GM18502 (cell line): Measurements from ENCODE around the gene GRIPAP1.
A peak's percentile ranks its signal among the peaks of the same experiment; 100 is the strongest.

ENCODE experiments used
- ATAC-seq: cut with Tn5 transposase; IDR thresholded peaks from one replicate; pipeline ENCODE4 v1.9.1; 2021; ENCODE audit warnings: mild to moderate bottlenecking; ENCODE audit not compliant: unreplicated experiment, poor library complexity

Gene GRIPAP1, protein sequence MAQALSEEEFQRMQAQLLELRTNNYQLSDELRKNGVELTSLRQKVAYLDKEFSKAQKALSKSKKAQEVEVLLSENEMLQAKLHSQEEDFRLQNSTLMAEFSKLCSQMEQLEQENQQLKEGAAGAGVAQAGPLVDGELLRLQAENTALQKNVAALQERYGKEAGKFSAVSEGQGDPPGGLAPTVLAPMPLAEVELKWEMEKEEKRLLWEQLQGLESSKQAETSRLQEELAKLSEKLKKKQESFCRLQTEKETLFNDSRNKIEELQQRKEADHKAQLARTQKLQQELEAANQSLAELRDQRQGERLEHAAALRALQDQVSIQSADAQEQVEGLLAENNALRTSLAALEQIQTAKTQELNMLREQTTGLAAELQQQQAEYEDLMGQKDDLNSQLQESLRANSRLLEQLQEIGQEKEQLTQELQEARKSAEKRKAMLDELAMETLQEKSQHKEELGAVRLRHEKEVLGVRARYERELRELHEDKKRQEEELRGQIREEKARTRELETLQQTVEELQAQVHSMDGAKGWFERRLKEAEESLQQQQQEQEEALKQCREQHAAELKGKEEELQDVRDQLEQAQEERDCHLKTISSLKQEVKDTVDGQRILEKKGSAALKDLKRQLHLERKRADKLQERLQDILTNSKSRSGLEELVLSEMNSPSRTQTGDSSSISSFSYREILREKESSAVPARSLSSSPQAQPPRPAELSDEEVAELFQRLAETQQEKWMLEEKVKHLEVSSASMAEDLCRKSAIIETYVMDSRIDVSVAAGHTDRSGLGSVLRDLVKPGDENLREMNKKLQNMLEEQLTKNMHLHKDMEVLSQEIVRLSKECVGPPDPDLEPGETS

GRCh38 chrX:49002091-49002935 lies at the start of gene GRIPAP1:
GRIPAP1 (minus strand) TSS chrX:49002264; CDS start chrX:49002229, 35 bp downstream.
- peak; percentile 85 for ATAC-seq

DNA sequence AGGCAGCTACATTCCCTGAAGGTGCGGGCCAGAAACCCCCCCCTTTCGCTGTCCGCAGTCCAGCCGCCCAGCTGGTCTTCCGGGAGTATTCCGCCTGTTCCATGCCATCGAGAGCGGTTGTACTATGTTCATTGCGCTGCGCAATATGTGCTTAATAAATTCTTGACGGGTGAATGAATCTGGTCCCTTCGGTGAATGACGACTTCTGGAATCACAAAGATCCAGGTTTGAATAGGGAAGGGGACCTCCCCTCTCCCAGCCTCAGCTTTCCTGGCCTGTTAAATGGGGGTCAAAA lies 41.9 kb upstream of the GRIPAP1 start:
- no peak for ATAC-seq

DNA sequence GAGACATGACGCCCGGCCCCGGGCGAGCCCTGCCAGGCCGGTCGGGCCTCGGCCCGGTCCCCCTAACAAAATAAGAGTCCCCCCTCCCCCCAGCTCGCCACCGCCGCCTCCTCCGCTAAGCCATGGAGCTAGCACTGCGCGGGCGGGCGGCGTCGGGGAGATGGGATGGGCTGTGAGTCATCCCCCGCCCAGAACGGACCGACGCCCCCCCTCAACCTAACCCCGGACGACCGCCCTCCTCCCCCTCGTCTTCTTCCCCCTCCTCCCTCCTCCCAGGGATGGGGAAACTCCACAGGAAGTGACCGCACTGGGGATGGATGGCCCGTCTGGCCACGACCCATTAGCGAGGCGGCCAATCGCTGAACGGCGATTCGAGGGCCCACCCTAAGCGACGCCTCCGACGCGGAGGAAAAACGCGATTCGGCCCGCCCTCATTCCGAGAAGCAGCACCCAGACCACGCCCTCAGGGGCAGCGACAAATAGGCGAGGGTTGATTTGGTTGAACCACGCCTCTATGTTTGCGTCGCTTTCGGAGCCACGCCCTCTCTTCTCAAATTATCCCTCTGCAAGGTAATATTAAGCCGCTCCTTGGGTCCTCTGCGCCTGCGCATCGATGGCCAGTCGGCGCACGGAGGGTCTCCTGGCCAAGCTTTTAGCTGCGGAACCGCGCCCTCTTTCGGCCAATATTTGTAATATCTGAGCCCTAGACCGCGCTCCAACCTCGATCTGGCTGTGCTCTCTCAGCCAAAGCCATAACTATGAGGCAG lies 41.3 kb upstream of the GRIPAP1 start, which contains the start of gene TFE3:
TSS of gene TFE3 (minus strand) at position 138 of the 767 bp plus-strand sequence. CDS start at position 7, 131 bp downstream.
- ATAC-seq, result peak; percentile 86

DNA sequence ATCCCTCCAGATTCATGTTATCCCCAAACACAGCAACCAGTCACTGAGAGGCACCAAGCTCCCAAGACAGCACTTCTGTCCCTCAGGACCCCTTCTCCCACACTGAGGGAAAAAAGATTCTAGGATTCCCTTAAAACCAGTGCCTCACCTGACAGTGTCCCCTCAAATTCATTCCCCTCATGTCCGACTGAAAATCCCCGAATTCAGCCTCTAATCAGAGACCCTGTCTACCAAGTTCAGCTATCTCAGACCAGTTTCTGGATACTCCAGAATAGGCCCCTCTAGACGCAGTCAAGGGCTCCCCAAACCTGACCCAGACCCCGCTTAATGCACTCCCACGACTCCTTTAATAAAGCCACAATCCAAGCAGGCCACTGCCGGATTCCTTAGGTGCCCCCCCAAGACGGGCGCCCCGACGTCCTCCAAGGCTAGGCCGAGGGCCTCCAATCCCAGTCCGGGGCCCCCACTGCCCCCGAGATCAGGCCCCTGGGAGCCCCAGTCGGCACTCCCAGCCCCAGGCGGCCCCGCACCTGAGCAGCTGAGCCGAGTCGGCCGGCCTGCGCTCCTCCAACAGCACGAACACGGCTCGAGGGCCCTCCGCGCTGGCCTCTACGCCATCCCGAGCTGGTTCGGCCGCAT lies 40.6 kb upstream of the GRIPAP1 start:
- no peak for ATAC-seq

DNA sequence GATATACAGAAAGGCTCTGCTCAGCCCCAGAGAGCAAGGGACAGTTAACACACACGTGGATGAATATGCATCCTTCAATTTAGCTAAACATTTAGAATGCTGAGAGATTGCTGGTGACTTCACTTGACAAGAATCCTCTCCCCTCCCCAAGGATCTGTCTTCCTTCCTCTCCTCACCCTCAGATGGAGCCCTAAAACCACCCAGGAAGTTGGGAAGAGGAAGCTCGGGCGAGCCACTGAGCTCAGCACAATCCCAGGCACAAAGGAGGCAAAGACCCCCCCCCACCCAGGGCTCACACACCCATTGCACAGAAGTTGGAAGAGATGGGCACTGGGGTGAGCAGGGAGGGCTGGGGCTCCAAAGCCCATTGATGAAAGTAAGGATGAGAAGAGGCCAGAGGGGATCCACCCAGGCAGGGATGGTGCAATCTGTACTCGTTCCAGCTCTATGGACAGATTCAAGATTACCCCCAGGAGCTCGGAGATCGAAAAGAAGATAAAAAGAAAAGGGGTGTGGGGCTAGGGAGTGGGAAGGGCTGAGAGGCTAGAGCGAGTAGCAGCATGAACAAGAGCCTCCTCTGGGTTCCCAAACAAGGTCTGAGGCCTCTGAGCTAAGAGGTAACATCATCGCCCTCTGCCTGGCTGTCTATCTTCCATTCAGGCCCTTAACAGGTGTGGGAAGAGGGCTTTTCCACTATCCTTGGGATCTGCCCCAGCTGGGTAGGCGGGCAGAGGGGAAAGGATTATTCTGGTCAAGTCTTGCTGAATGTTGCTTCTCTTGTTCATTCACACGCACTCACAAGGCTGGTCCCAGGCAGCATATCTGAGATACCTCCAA lies 39.9 kb upstream of the GRIPAP1 start:
- ATAC-seq, result no peak

DNA sequence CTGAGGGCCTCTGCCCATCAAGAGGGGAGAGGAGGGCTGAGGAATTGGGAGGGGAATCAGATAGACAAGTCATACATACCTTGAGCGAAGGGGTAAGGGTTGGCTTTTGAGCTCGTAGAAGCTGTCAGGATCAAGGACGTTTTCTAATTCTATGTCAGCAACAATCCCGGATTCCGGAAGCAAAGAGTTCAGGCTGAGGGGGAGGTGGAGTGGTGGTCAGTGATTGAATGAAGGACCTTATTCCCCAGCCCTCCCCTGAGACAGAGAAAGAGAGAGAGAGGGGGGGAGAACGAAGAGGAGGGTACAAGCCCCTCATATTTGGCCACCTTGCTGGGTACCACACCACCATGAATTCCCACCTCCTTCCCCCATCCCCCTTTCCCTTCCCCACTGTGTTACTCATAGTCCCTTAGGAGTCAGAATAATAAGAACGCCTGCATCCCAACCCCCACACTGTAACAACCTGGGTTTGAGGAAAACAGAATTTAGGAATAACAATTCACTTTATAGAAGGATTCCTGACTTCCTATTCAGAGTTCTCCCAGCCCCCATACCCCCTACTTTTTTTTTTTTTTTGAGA lies 38.4 kb upstream of the GRIPAP1 start:
- ATAC-seq, result no peak

GRCh38 chrX:49039598-49040375 lies 37.7 kb upstream of the GRIPAP1 start:
- ATAC-seq, result no peak

- no peak for ATAC-seq
These were observed 35.9 kb upstream of the GRIPAP1 start for GRCh38 chrX:49037883-49038475.

DNA sequence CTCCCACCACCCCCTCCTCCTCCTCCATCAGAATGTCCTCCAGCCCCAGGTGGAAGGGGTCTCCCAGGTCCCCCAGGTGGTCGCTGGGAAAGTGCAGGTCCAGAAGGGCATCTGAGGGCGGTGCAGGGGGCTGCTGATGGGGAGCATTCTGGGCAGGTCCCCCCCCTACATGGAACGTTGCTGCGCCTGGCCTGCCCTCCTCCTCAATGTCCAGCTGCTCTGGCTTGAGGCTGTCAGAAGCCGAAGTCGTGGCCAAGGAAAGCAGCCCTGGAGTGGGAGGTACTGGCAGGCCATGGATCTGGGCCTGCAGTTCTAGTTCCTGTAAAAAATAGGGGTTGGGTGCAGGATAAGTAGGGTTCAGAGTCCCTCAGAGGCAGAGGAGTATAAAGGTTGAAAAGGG lies 28.2 kb upstream of the GRIPAP1 start:
- ATAC-seq, result no peak

GRCh38 chrX:49029876-49030275 lies 27.8 kb upstream of the GRIPAP1 start:
- no peak for ATAC-seq

GRCh38 chrX:49019599-49020249 lies 17.7 kb upstream of the GRIPAP1 start:
- no peak for ATAC-seq

- ATAC-seq, result no peak
These were observed 17.0 kb upstream of the GRIPAP1 start for GRCh38 chrX:49019050-49019449.

GRCh38 chrX:49003696-49004095 lies 1.6 kb upstream of the GRIPAP1 start:
- no peak for ATAC-seq

GRCh38 chrX:49001521-49002090 lies 458 bp downstream of the GRIPAP1 start:
- ATAC-seq, result peak; percentile 31

DNA sequence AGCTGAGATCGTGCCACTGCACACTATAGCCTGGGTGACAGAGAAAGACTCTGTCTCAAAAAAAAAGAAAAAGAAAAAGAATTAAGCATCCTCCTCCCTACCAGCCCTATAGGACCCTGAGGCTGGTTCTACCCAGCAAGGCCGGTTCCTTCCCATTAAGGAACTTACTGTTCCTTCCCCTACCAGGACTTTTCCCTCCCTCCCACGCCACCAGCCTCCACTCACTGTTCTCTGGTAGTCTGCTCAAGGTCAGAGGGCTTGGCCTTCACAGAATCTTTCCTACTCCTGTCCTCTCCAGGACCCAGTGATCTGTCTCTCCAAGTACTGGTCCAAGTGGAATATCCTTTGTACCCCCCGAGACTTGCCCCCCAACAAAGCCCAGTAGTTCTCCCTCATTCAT lies 1.4 kb downstream of the GRIPAP1 start:
- ATAC-seq, result no peak

- ATAC-seq, result no peak
These were observed 3.0 kb downstream of the GRIPAP1 start for GRCh38 chrX:48999030-48999429.
